Measurements from ENCODE around the gene UGCG.
"Not testable (repeated sequence)": the region's sequence is repeated elsewhere in the genome, so short reads cannot be mapped to it uniquely, and the experiment has no call there.

The UGCG gene

GRCh38 chr9:111922324-111923013 is 25.9 kb downstream of the UGCG start:
- DNase-seq: peak; percentile 45

GRCh38 chr9:111924281-111924680 is 27.7 kb downstream of the UGCG start:
- peak; percentile 23 for DNase-seq

DNA sequence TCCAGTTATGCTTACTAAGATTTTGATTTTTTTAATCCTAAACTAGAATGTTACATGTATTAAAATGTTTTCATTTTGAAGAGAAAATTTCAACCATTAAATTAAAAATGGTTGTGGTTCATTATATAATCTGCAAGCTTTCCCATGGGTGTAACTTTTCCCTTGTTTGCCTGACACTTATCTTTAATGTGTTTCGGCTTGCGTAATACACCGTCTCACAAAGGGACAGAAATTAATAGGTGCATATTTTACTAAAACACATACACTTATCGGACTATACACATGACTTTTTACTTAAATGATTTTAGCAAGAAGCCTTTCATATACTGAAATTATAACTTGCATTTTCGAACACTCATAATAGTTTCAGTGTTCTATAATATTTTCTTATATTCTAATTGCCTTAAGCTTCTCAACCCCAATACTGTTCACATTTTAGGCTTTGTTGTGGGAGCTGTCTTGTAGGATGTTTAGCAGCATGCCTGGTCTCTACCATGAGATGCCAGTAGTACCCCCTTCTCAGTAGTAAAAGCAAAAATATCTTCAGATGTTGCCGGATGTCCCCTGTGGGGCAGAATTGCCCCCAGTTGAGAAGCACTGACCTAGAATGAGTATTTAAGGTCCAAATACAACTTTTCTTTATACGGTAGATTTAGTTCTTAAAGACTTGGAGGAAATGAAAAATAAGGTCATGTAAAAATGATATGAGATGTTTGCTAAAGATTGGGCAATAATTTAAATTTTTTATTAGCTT is 28.6 kb downstream of the UGCG start:
- DNase-seq: peak; percentile 60

DNA sequence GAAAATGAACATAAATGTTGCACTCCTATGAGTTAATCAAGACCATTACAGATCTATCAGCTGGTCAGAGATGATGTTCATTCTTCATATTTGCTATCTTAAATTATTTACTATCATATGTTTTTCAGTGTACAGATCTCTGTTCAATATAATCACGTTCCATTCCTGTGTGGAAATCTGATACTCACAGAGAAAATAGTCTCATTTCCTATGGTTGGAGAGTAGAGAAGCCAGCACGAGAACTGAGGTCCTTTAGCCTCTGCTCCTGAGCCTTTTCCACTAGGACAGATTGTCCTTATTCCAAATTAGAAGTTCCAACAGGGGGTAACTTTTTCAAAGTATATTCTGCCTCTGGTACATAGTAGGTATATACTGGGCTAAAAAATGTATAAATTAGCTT is 29.2 kb downstream of the UGCG start:
- DNase-seq: peak; percentile 29

DNA sequence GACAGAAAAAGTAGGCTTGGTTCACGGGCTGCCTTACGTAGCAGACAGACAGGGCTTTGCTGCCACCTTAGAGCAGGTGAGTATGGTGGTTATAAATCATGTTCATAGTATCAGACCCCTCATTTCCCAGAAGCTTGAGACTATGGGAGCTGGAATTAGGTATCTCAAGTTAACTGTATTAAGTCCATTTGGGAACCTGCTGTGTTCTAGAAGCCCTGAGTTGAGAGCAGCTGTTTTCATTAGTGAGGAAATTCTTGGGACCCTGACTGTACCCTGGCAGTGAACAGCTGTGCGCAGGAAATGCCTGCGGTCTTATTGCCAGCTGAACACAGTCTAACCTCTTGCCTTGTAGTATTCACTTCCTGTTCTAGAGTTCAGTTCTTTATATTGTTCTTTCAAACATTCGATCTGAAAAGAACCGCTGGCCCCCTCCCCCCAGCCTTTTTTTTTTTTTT is 29.8 kb downstream of the UGCG start:
- DNase-seq: no peak

- DNase-seq: no peak
These were observed 31.7 kb downstream of the UGCG start for GRCh38 chr9:111928359-111928720.

DNA sequence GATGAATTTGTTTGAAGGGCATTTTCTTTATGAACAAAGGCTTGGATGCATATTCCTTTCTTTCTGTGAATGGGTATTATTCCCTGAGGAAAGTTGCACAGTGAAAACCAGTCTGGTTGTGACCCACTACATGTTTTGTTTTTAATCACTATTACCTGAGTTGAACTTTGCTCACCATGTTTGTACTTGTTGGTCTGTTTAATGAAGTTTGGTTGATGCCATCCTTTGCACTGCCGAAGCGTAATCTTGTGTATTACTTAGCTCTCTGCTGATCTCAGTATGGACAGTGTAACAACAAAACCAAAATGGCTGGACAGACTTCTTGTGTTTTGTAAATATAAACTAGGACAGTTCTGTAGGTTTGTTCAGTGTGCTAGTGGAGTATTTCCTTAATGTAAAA is 38.1 kb downstream of the UGCG start:
- DNase-seq: no peak

DNA sequence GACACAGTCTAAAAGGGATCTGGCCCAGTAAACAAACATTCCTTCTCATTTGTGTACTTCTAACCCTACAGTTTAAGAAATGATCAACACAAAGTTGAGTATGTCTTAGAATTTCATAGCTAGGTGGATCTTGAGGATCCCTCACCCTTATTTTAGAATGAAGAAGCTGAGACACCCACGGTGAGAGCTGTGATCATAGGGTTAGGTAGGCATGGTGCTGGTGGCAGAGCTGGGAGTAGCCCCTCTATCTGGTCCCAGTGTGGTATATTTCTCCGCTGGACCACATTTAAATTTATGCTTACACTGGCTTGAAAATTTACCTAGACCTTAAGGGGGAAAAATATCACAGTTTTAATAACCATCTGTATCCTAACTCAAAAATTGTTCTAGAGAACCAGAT is 39.8 kb downstream of the UGCG start:
- DNase-seq: no peak

GRCh38 chr9:111937301-111937700 is 40.7 kb downstream of the UGCG start:
- no peak for DNase-seq

- no peak for DNase-seq
These were observed 41.3 kb downstream of the UGCG start for GRCh38 chr9:111937781-111938426.

DNA sequence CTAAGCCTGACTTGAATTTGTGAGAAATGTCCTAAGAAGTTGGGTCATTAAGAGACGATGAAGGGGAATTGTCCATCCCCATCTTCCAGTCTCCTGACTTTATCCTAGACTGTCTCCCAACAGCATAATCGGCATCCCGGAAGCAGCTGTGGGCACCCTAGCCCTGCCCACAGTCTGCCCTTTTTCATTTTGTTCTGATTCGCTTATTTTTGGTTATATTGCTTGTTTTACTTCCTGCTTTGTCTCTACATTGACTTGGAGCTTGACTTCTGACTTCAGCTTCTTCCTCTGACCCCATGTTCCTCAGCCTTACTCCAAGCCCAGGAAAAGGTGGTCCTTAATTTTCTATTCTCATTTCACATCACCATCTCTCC is 41.8 kb downstream of the UGCG start:
- DNase-seq: no peak

DNA sequence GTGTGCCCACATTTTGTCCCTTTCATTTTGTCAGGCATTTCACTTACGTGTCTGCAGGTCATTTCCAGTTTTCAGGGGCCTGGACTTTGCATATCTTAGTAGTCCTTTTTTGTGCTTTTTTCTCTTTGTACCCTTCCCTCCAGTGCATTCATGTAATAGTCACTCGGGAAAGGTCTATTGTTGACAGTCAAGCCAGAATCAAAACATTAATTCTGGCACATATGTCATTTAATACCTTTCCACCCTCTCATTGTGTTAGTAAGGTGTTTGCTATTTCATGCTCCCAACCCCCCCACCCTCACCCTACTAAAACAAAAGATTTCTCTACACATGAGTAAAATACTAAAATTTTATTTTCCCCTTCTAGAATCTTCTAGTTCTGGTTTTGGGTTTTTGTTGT is 42.7 kb downstream of the UGCG start:
- no peak for DNase-seq

DNA sequence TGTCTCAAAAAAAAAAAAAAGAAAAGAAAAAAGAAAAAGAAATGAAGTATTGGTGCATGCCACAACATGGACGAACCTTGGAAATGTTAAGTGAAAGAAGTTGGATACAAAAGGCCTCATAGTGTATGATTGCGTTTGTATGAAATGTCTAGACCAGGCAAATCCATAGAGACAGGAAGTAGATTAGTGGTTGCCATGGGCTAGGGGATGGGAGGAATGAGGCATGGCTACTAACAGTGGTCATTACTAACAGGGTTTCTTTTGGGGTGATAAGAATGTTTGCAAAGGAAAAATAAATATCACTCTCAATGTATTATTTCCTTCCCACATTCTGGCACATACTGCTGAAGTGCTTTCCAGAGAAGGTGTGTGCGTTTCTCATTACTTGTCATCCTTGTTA is 44.1 kb downstream of the UGCG start:
- DNase-seq: no peak

GRCh38 chr9:111943200-111943599 is 46.6 kb downstream of the UGCG start:
- DNase-seq: no peak

DNA sequence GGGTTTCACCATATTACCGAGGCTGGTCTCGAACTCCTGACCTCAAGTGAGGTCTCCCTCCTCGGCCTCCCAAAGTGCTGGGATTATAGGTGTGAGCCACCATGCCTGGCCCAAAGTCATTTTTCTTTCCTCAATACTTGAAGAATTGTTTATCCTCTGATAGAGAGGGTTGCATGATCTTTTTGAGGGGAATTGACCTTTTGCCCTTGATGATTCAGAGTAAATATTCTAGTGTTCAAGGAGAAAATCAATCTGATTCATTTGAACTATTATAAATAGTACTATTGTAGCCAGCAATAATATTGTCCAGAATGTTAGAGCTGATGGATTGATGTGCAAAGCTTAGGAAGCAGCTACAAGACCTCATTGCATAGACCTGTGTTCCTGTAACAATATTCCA is 47.1 kb downstream of the UGCG start:
- DNase-seq: no peak

DNA sequence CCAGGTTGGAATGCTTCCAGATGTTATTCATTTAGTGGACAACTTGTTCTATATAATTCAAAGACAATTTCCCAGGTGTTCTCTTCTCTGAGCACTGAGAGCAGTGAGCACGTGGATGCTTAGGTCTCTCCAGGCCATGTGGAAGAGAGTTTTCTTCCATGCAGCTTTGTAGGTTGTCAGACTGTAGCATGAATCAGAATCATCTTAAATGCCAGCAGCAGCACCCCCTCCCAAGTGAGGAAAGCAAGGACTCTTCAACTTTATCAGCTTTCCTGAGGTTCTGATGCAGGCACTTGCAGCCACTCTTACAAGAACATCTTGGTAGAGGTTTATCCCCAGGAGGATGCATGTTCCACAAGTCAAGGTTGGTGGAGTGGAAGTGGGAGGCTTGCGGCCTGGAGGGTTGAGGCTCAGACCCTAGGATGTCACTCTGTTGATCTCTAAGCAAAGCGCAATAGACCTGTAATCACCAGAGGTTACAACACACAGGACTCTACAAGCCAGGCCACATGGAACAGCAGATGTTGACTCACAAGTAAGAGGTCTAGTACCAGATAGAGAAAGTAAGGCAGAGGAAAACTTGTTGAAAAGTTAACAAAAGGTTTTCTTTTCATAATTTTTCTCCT is 47.7 kb downstream of the UGCG start:
- DNase-seq: no peak

- DNase-seq: no peak
These were observed 48.6 kb downstream of the UGCG start for GRCh38 chr9:111945216-111945615.

DNA sequence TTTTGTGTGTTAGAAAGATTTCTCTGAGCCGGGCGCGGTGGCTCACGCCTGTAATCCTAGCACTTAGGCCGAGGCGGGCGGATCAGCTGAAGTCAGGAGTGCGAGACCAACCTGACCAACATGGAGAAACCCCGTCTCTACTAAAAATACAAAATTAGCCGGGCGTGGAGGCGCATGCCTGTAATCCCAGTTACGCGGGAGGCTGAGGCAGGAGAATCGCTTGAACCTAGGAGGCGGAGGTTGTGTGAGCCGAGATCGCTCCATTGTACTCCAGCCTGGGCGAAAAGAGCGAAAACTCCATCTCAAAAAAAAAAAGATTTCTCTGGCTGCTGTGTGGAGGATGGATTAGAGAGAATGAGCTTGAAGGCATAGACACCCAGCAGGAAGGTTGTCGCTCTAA is 51.5 kb downstream of the UGCG start:
- not testable (repeated sequence) for DNase-seq

- DNase-seq: peak; percentile 17
These were observed 52.3 kb downstream of the UGCG start for GRCh38 chr9:111948951-111949350.

- no peak for DNase-seq
These were observed 53.3 kb downstream of the UGCG start for GRCh38 chr9:111949919-111950318.

GRCh38 chr9:111952559-111952958 is 55.9 kb downstream of the UGCG start:
- DNase-seq: no peak

GRCh38 chr9:111953444-111953843 is 56.8 kb downstream of the UGCG start:
- DNase-seq: no peak

GRCh38 chr9:111955048-111955447 is 58.4 kb downstream of the UGCG start:
- peak; percentile 98 for DNase-seq
